ENCODE data around the gene S100A11. TPM values are rescaled to one million over a fixed set of nuclear protein-coding genes. Genes with fewer than 3 reads are reported as not detected.

S100A11 gene
- polyA plus RNA-seq, 3 donors, result 1,184 to 3,364 (median 2,621) TPM

DNA sequence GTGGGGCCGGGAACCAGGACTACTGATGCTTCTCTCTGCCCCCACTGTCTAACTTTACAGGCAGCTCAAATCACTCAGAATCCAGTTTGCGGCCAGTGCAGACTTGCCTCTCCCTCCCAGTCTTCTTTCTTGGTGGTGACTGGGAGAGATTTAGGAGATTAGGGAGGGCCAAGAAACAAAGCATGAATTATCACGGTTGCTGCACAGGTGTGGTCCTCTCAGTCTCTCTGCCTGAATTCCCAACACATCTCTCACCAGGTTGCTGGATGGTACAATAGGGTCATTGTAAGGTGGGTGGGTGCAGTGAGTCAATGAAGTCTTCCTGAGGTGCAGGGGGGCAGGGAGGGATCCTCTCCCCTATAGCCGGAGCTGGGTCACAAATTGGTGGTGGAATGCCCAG is 12.6 kb downstream of the S100A11 start:
- Histone ChIP-seq H3K36me3 (replicated peaks in 1 of 2; ENCODE audit: control insufficient read depth in 1 of 2, insufficient read depth in 2 of 2, low read length in 2 of 2) (no peaks in the 10 kb centered on the region), H2AFZ (ENCODE audit: insufficient read depth, low read depth, low read length, poor library complexity, severe bottlenecking) (no peak overlapping the region), H3K9me3 (replicated peaks in 1 of 2; ENCODE audit: control insufficient read depth in 1 of 2, insufficient read depth in 1 of 2, low read length in 2 of 2) (no peaks in the 10 kb centered on the region), H3K9ac (ENCODE audit: insufficient read depth, low read length, poor library complexity, severe bottlenecking) (no peak overlapping the region), H3K79me2 (ENCODE audit: insufficient read depth, low read length) (no peaks in the 10 kb centered on the region), H3K4me3 (replicated peaks in 1 of 3; ENCODE audit: low read depth in 2 of 3, low read length in 3 of 3) (no peak overlapping the region), H4K20me1 (ENCODE audit: insufficient read depth, low read length) (peaks cover 7% of the 10 kb centered on the region), H3K4me1 (ENCODE audit: control insufficient read depth in 1 of 2, insufficient read depth in 2 of 2, low read length in 2 of 2) (peaks cover 3 to 10% of the 10 kb centered on the region in 2 donors), H3K27ac (ENCODE audit: low read depth in 1 of 2, low read length in 2 of 2) (no peak overlapping the region), H3K4me2 (replicated peaks; ENCODE audit: extremely low read depth, low read length, poor library complexity, severe bottlenecking) (no peak overlapping the region), H3K27me3 (ENCODE audit: control insufficient read depth in 2 of 2, insufficient read depth in 2 of 2, low read length in 2 of 2) (no peaks in the 10 kb centered on the region)
- Mint-ChIP-seq H3K36me3 (peaks cover 3 to 6% of the 10 kb centered on the region in 2 donors), H3K27me3 (ENCODE audit: low read depth in 3 of 3) (peaks cover 2 to 4% (median 2%) of the 10 kb centered on the region in 3 donors), H3K4me3 (no peak overlapping the region), H3K4me1 (peaks cover 16% of the 10 kb centered on the region), H3K9me3 (no peaks in the 10 kb centered on the region), H3K27ac (no peak overlapping the region)
- no CpG with 5 or more reads among the region's 4 CpGs for WGBS (ENCODE audit: insufficient coverage)
- TF ChIP-seq, protein P1, sequence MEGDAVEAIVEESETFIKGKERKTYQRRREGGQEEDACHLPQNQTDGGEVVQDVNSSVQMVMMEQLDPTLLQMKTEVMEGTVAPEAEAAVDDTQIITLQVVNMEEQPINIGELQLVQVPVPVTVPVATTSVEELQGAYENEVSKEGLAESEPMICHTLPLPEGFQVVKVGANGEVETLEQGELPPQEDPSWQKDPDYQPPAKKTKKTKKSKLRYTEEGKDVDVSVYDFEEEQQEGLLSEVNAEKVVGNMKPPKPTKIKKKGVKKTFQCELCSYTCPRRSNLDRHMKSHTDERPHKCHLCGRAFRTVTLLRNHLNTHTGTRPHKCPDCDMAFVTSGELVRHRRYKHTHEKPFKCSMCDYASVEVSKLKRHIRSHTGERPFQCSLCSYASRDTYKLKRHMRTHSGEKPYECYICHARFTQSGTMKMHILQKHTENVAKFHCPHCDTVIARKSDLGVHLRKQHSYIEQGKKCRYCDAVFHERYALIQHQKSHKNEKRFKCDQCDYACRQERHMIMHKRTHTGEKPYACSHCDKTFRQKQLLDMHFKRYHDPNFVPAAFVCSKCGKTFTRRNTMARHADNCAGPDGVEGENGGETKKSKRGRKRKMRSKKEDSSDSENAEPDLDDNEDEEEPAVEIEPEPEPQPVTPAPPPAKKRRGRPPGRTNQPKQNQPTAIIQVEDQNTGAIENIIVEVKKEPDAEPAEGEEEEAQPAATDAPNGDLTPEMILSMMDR (IDR thresholded peaks at IDR 0.05), result no peak
- no peak for DNase-seq
- intact Hi-C loops (cut with micrococcal nuclease), result no loop called here

DNA sequence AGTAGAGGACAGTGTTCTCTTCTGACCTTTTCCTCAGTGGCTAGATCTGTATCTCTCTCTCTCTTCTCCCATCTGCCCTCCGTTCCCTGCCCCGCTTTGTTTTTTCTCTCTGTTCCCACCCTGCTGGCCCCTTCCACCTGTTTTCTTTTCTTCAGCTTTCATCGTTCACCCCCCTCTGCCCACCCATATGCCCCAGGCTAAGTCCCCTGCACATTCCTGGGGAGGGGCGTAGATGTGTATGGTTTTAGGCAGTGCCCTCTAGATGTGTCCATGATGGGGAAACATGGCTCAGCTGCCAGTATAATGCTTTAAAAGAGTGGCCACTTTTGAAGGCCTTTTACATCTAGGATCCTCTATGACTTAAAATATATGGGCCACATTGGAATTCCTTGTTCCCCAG is 13.6 kb downstream of the S100A11 start:
- Mint-ChIP-seq H3K4me1 (peaks cover 8% of the 10 kb centered on the region), H3K9me3 (no peaks in the 10 kb centered on the region), H3K4me3 (no peak overlapping the region), H3K36me3 (no peaks in the 10 kb centered on the region), H3K27ac (no peak overlapping the region), H3K27me3 (ENCODE audit: low read depth in 3 of 3) (peaks cover 2 to 7% (median 2%) of the 10 kb centered on the region in 3 donors)
- H3K27ac ChIP-seq (ENCODE audit: low read depth in 1 of 2, low read length in 2 of 2), result no peak overlapping the region
- no peak overlapping the region for H2AFZ ChIP-seq (ENCODE audit: insufficient read depth, low read depth, low read length, poor library complexity, severe bottlenecking)
- no peak overlapping the region for H3K9ac ChIP-seq (ENCODE audit: insufficient read depth, low read length, poor library complexity, severe bottlenecking)
- no peaks in the 10 kb centered on the region for H3K9me3 ChIP-seq (replicated peaks in 1 of 2; ENCODE audit: control insufficient read depth in 1 of 2, insufficient read depth in 1 of 2, low read length in 2 of 2)
- H3K4me1 ChIP-seq (ENCODE audit: control insufficient read depth in 1 of 2, insufficient read depth in 2 of 2, low read length in 2 of 2), result peaks cover 0 to 4% of the 10 kb centered on the region in 2 donors
- H3K79me2 ChIP-seq (ENCODE audit: insufficient read depth, low read length), result no peaks in the 10 kb centered on the region
- WGBS (ENCODE audit: insufficient coverage), result no CpG with 5 or more reads among the region's 4 CpGs
- intact Hi-C loops (cut with micrococcal nuclease), result no loop called here
- no peaks in the 10 kb centered on the region for H3K36me3 ChIP-seq (replicated peaks in 1 of 2; ENCODE audit: control insufficient read depth in 1 of 2, insufficient read depth in 2 of 2, low read length in 2 of 2)
- H4K20me1 ChIP-seq (ENCODE audit: insufficient read depth, low read length), result no peaks in the 10 kb centered on the region
- TF ChIP-seq, protein P1 (IDR thresholded peaks at IDR 0.05), result no peak
- no peak for DNase-seq
- H3K4me3 ChIP-seq (replicated peaks in 1 of 3; ENCODE audit: low read depth in 2 of 3, low read length in 3 of 3), result no peak overlapping the region
- no peaks in the 10 kb centered on the region for H3K27me3 ChIP-seq (ENCODE audit: control insufficient read depth in 2 of 2, insufficient read depth in 2 of 2, low read length in 2 of 2)
- no peak overlapping the region for H3K4me2 ChIP-seq (replicated peaks; ENCODE audit: extremely low read depth, low read length, poor library complexity, severe bottlenecking)

Measured in CD14-positive monocyte (primary cell).